UCSD-AML1 (cell line): ENCODE results near the gene NUSAP1.
"Not testable (repeated sequence)": the region's sequence is repeated elsewhere in the genome, so short reads cannot be mapped to it uniquely, and the experiment has no call there.

Source experiments
- DNase-seq: peaks from one replicate; lab custom pipeline; 2025; ENCODE audit not compliant: unreplicated experiment; lab: John Stamatoyannopoulos, UW

Gene NUSAP1

GRCh38 chr15:41411441-41411840 is 78.8 kb downstream of the NUSAP1 start:
- DNase-seq: no peak

GRCh38 chr15:41416128-41416741 is 83.6 kb downstream of the NUSAP1 start:
- DNase-seq: no peak

DNA sequence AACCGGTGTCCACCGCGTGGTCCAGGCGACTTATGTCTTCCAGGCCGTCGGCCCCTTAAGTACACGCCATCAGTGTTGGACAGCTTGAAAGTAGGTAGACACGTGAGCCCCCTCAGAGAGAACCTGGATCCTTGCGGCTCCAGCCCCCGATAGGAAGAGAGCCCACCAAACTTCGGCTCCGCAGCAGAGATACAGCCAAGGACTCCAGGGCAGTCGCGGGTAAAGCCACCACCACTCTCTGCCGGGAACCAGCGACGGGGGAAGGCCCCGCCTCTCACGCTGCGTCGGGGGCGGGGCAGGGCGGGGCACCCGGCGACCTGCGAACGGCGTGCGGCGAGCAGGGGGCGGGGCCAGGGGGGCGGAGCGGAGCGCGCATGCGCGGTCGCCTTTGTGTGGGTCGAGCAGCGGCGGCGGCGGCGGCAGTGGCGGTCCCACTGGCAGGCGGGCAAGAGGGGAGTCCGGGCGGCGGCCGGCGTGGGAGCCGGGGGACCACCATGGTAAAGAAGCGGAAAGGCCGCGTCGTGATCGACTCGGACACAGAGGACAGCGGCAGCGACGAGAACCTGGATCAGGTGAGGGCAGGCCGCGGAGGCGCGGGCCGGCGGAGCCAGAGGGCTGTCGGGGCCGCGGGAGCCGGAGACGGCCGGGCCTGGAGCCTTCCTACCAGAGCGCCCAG is 84.2 kb downstream of the NUSAP1 start, which contains the start of gene RTF1:
RTF1 (plus strand) TSS at position 354 of the 676 bp plus-strand sequence; CDS start at position 375, 21 bp downstream.
- peak; percentile 96 for DNase-seq

DNA sequence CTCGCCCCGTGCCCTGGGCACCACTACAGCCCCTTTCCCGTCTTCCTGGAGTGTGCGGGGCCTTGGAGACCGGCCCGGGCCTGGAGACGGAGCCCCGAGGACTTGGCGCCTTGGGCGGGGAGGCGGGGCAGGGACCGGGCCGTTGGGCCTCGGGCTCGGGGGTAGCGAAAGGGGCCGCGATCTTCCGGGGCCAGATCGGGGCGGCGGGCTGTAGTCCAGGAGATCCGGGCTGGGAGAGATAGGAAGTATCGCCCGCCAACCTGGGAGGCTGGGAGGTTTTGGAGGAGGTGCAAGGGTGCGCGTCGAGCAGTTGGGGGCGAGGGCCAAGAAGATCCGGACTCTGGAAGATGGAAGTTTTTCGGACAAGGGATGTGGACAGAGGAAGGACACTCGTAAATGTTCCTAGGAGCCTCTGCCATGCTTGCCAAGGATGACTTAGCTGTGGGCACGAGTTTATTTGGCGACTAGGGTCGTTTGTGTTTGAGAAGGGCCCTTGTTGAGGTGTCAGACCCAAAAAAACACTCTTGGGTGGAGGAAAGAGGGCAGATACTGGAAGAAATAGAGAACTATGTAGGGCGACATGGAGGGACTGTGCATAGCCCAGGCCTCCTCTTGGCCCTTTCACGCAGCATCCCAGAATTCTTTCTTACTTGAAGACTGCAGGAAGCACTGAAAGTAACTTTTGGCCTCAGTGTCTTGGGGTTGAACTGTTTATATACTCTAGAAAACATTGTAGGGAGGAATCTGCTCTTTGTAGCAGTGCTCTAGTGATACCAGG is 84.9 kb downstream of the NUSAP1 start:
- peak; percentile 66 for DNase-seq

GRCh38 chr15:41423979-41424659 is 91.4 kb downstream of the NUSAP1 start:
- no peak for DNase-seq

DNA sequence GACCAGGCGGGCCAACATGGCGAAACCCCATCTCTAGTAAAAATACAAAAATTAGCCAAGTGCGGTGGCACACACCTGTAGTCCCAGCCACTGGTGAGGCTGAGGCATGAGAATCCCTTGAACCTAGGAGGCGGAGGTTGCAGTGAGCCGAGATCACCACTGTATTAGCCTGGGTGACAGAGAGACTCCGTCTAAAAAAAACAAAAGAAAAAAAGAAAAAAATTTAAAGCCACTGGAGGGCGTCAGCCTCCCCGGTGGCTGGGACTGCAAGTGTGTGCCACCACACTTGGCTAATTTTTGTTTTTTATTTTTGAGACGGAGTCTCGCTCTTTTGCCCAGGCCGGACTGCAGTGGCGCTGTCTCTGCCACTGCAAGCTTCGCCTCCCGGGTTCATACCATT is 92.1 kb downstream of the NUSAP1 start:
- no peak for DNase-seq

GRCh38 chr15:41425907-41426306 is 93.2 kb downstream of the NUSAP1 start:
- not testable (repeated sequence) for DNase-seq

GRCh38 chr15:41429003-41429890 is 96.6 kb downstream of the NUSAP1 start:
- no peak for DNase-seq
